ENCODE data around the gene MAD1L1. TPM values are rescaled to one million over a fixed set of nuclear protein-coding genes. Genes with fewer than 3 reads are reported as not detected.
A peak's percentile ranks its signal among the peaks of the same experiment; 100 is the strongest.

MAD1L1 gene
- polyA plus RNA-seq, 4 donors = 12.3 to 21.7 (median 18.1) TPM

GRCh38 chr7:2122651-2123050 is 110.1 kb downstream of the MAD1L1 start:
- 91 to 94% (median 93%) methylated on average over 16 of the region's 16 CpGs for WGBS, 3 donors
- no peaks in the 10 kb centered on the region for H3K27me3 ChIP-seq (ENCODE audit: control insufficient read depth in 3 of 3, insufficient read depth in 3 of 3, low read length in 3 of 3)
- H3K27ac ChIP-seq (ENCODE audit: low read depth in 1 of 3, low read length in 2 of 3) = no peak overlapping the region
- peaks cover 0 to 56% (median 0%) of the 10 kb centered on the region in 3 donors for H3K36me3 ChIP-seq (ENCODE audit: control insufficient read depth in 3 of 3, insufficient read depth in 2 of 3, low read depth in 1 of 3, low read length in 3 of 3)
- DNase-seq (no peak), FAIRE-seq (no peak)
- no peaks in the 10 kb centered on the region for H3K4me1 ChIP-seq (ENCODE audit: control insufficient read depth in 3 of 3, insufficient read depth in 2 of 3, low read depth in 1 of 3, low read length in 2 of 3)
- H3K9me3 ChIP-seq (ENCODE audit: control insufficient read depth in 2 of 2, insufficient read depth in 1 of 2, low read depth in 1 of 2, low read length in 1 of 2) = no peaks in the 10 kb centered on the region
- no peak overlapping the region for H3K4me3 ChIP-seq (ENCODE audit: low read depth in 1 of 3, low read length in 3 of 3)

DNA sequence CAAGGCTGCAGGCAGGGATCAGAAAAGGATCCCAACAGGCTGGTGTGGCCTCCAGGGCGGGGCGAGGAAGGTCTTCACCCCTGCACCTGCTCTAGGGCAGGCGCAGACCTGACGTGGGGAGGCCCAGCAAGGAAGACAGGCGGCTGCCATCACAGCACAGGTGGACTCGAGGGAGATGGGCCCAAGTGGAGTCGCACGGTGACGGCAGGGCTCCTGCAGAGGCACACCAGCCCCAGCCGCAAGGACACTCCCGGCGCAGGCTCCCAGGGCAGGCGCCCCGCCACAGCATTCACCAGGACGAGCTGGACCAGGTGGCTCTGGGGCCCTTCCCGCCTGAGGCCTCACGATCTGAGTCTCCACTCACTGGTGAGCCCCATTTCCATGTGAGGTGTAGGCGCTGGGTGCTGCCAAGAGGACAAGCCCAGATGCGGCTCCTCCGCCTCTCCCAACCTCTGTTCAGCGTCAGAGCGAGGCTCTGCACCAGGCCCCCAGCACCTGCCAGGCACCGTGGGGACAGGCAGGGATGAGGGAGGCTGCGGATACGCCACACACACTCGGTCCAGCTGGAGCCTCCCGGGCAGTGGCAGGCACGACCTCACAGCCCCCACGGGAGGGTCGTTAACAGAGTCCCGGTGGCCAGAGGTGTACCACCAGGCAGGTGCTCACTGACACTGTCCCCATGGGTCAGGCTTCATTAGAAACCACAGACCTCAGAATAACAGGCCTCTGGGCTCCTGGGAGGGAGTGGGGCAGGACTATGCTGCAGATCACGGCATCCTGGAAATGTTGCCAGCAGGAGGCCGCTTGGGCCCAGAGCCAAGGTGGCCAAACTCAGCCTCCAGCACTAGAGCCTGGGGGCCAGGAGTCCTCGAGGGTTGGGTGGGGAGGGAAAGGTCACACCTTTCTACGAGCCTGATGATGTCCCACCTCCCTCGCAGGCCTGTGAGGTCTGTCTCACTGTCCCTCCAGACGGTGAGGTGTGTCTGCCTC is 111.6 kb downstream of the MAD1L1 start:
- no peak overlapping the region for H3K4me3 ChIP-seq (ENCODE audit: low read depth in 1 of 3, low read length in 3 of 3)
- H3K9me3 ChIP-seq (ENCODE audit: control insufficient read depth in 2 of 2, insufficient read depth in 1 of 2, low read depth in 1 of 2, low read length in 1 of 2) = no peaks in the 10 kb centered on the region
- H3K4me1 ChIP-seq (ENCODE audit: control insufficient read depth in 3 of 3, insufficient read depth in 2 of 3, low read depth in 1 of 3, low read length in 2 of 3) = peaks cover 0 to 3% (median 0%) of the 10 kb centered on the region in 3 donors
- no peaks in the 10 kb centered on the region for H3K27me3 ChIP-seq (ENCODE audit: control insufficient read depth in 3 of 3, insufficient read depth in 3 of 3, low read length in 3 of 3)
- FAIRE-seq (no peak), DNase-seq (no peak)
- no peak overlapping the region for H3K27ac ChIP-seq (ENCODE audit: low read depth in 1 of 3, low read length in 2 of 3)
- WGBS, 3 donors = 87 to 94% (median 89%) methylated on average over 33 to 37 of the region's 37 CpGs
- peaks cover 0 to 48% (median 0%) of the 10 kb centered on the region in 3 donors for H3K36me3 ChIP-seq (ENCODE audit: control insufficient read depth in 3 of 3, insufficient read depth in 2 of 3, low read depth in 1 of 3, low read length in 3 of 3)

DNA sequence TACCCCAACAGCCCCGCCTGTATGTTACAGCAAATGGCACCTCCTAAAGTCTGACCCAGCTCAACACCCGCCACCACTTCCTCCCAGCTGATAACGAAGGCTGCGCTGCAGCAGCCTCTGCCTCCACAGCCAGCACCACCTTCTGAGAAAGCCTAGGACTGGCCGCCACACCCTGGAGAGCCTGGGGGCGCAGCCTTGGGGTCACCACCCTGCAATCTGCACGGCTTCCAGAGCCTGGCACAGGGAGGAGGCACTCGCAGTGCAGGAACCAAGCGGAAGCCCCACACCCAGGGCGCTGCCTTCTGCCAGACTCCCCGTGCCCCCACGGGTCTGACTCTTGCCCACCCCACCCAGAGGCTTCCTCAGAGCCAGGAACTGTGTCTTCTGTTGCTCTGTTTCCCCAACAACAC is 112.5 kb downstream of the MAD1L1 start:
- Histone ChIP-seq H3K4me3 (ENCODE audit: low read depth in 1 of 3, low read length in 3 of 3) (no peak overlapping the region), H3K27ac (ENCODE audit: low read depth in 1 of 3, low read length in 2 of 3) (no peak overlapping the region), H3K4me1 (ENCODE audit: control insufficient read depth in 3 of 3, insufficient read depth in 2 of 3, low read depth in 1 of 3, low read length in 2 of 3) (peaks cover 0 to 7% (median 0%) of the 10 kb centered on the region in 3 donors), H3K27me3 (ENCODE audit: control insufficient read depth in 3 of 3, insufficient read depth in 3 of 3, low read length in 3 of 3) (no peaks in the 10 kb centered on the region), H3K9me3 (ENCODE audit: control insufficient read depth in 2 of 2, insufficient read depth in 1 of 2, low read depth in 1 of 2, low read length in 1 of 2) (peaks cover 0 to 6% of the 10 kb centered on the region in 2 donors), H3K36me3 (ENCODE audit: control insufficient read depth in 3 of 3, insufficient read depth in 2 of 3, low read depth in 1 of 3, low read length in 3 of 3) (peaks cover 0 to 48% (median 0%) of the 10 kb centered on the region in 3 donors)
- DNase-seq (peak in 1 of 2 donors; percentile 27), FAIRE-seq (no peak)
- WGBS, 3 donors = 65 to 92% (median 75%) methylated on average over 12 of the region's 12 CpGs

GRCh38 chr7:2118630-2119190 is 114.0 kb downstream of the MAD1L1 start:
- DNase-seq = no peak
- Histone ChIP-seq H3K27ac (ENCODE audit: low read depth in 1 of 3, low read length in 2 of 3) (no peak overlapping the region), H3K4me1 (ENCODE audit: control insufficient read depth in 3 of 3, insufficient read depth in 2 of 3, low read depth in 1 of 3, low read length in 2 of 3) (peaks cover 0 to 7% (median 0%) of the 10 kb centered on the region in 3 donors), H3K4me3 (ENCODE audit: low read depth in 1 of 3, low read length in 3 of 3) (no peak overlapping the region), H3K27me3 (ENCODE audit: control insufficient read depth in 3 of 3, insufficient read depth in 3 of 3, low read length in 3 of 3) (no peaks in the 10 kb centered on the region), H3K9me3 (ENCODE audit: control insufficient read depth in 2 of 2, insufficient read depth in 1 of 2, low read depth in 1 of 2, low read length in 1 of 2) (peaks cover 0 to 21% of the 10 kb centered on the region in 2 donors), H3K36me3 (ENCODE audit: control insufficient read depth in 3 of 3, insufficient read depth in 2 of 3, low read depth in 1 of 3, low read length in 3 of 3) (peaks cover 0 to 49% (median 0%) of the 10 kb centered on the region in 3 donors)
- WGBS, 3 donors = 90 to 94% (median 92%) methylated on average over 25 of the region's 25 CpGs
- no peak for FAIRE-seq

- H3K27me3 ChIP-seq (ENCODE audit: control insufficient read depth in 3 of 3, insufficient read depth in 3 of 3, low read length in 3 of 3) = no peaks in the 10 kb centered on the region
- H3K9me3 ChIP-seq (ENCODE audit: control insufficient read depth in 2 of 2, insufficient read depth in 1 of 2, low read depth in 1 of 2, low read length in 1 of 2) = peaks cover 0 to 24% of the 10 kb centered on the region in 2 donors
- H3K36me3 ChIP-seq (ENCODE audit: control insufficient read depth in 3 of 3, insufficient read depth in 2 of 3, low read depth in 1 of 3, low read length in 3 of 3) = peaks cover 0 to 46% (median 0%) of the 10 kb centered on the region in 3 donors
- H3K4me3 ChIP-seq (ENCODE audit: low read depth in 1 of 3, low read length in 3 of 3) = no peak overlapping the region
- 91 to 94% (median 92%) methylated on average over 10 to 11 of the region's 11 CpGs for WGBS, 3 donors
- FAIRE-seq (no peak), DNase-seq (no peak)
- peaks cover 0 to 7% (median 0%) of the 10 kb centered on the region in 3 donors for H3K4me1 ChIP-seq (ENCODE audit: control insufficient read depth in 3 of 3, insufficient read depth in 2 of 3, low read depth in 1 of 3, low read length in 2 of 3)
- H3K27ac ChIP-seq (ENCODE audit: low read depth in 1 of 3, low read length in 2 of 3) = no peak overlapping the region
Measured at GRCh38 chr7:2118056-2118455, 114.7 kb downstream of the MAD1L1 start.

DNA sequence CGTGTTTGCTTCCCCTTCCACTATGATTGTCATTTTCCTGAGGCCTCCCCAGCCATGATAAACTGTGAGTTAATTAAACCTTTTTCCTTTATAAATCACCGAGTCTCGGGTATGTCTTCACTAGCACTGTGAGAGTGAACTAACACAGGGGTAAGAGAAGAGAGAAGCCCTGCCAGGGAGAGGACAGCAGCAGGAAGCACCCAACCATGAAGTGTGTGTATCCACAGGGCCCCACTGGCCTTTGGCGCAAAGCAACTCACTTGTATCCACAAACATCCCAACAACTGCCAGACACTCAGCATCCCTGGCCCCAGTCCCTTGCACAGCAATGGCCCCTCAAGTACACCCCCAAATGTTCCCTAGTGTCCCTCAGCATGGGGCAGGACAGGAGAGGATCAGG is 115.1 kb downstream of the MAD1L1 start:
- DNase-seq = no peak
- Histone ChIP-seq H3K9me3 (ENCODE audit: control insufficient read depth in 2 of 2, insufficient read depth in 1 of 2, low read depth in 1 of 2, low read length in 1 of 2) (peaks cover 0 to 28% of the 10 kb centered on the region in 2 donors), H3K4me3 (ENCODE audit: low read depth in 1 of 3, low read length in 3 of 3) (no peak overlapping the region), H3K36me3 (ENCODE audit: control insufficient read depth in 3 of 3, insufficient read depth in 2 of 3, low read depth in 1 of 3, low read length in 3 of 3) (peaks cover 0 to 45% (median 0%) of the 10 kb centered on the region in 3 donors), H3K4me1 (ENCODE audit: control insufficient read depth in 3 of 3, insufficient read depth in 2 of 3, low read depth in 1 of 3, low read length in 2 of 3) (peaks cover 0 to 7% (median 0%) of the 10 kb centered on the region in 3 donors), H3K27ac (ENCODE audit: low read depth in 1 of 3, low read length in 2 of 3) (no peak overlapping the region), H3K27me3 (ENCODE audit: control insufficient read depth in 3 of 3, insufficient read depth in 3 of 3, low read length in 3 of 3) (no peaks in the 10 kb centered on the region)
- 87 to 91% (median 91%) methylated on average over 4 of the region's 4 CpGs for WGBS, 3 donors
- no peak for FAIRE-seq

- Histone ChIP-seq H3K27ac (ENCODE audit: low read depth in 1 of 3, low read length in 2 of 3) (no peak overlapping the region), H3K36me3 (ENCODE audit: control insufficient read depth in 3 of 3, insufficient read depth in 2 of 3, low read depth in 1 of 3, low read length in 3 of 3) (peaks cover 0 to 45% (median 0%) of the 10 kb centered on the region in 3 donors), H3K4me3 (ENCODE audit: low read depth in 1 of 3, low read length in 3 of 3) (no peak overlapping the region), H3K4me1 (ENCODE audit: control insufficient read depth in 3 of 3, insufficient read depth in 2 of 3, low read depth in 1 of 3, low read length in 2 of 3) (peaks cover 0 to 7% (median 0%) of the 10 kb centered on the region in 3 donors), H3K9me3 (ENCODE audit: control insufficient read depth in 2 of 2, insufficient read depth in 1 of 2, low read depth in 1 of 2, low read length in 1 of 2) (peaks cover 0 to 34% of the 10 kb centered on the region in 2 donors), H3K27me3 (ENCODE audit: control insufficient read depth in 3 of 3, insufficient read depth in 3 of 3, low read length in 3 of 3) (no peaks in the 10 kb centered on the region)
- FAIRE-seq (no peak), DNase-seq (no peak)
- WGBS, 3 donors = 58 to 72% (median 71%) methylated on average over 9 to 11 of the region's 11 CpGs
Measured at GRCh38 chr7:2116989-2117591, 115.7 kb downstream of the MAD1L1 start.

DNA sequence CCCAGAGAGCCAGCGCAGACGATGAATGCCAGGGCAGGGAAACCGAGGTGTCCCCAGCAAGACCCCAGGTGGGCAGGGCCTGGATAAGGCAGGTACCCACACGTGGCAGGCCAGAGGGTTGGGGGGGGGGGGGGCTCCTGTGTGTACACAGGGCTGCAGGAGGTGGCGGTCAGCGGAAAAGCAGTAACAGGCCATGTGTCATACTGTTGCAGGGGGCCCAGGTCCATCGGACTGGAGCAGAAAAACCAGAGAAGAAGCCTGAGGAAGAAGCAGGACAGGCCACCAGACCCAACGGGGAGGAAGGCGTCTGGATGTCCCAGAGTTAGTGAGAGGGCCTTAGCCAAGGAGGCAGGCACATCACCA is 116.3 kb downstream of the MAD1L1 start:
- FAIRE-seq (no peak), DNase-seq (no peak)
- Histone ChIP-seq H3K4me3 (ENCODE audit: low read depth in 1 of 3, low read length in 3 of 3) (no peak overlapping the region), H3K4me1 (ENCODE audit: control insufficient read depth in 3 of 3, insufficient read depth in 2 of 3, low read depth in 1 of 3, low read length in 2 of 3) (peaks cover 0 to 9% (median 2%) of the 10 kb centered on the region in 3 donors), H3K27me3 (ENCODE audit: control insufficient read depth in 3 of 3, insufficient read depth in 3 of 3, low read length in 3 of 3) (no peaks in the 10 kb centered on the region), H3K36me3 (ENCODE audit: control insufficient read depth in 3 of 3, insufficient read depth in 2 of 3, low read depth in 1 of 3, low read length in 3 of 3) (peaks cover 0 to 43% (median 0%) of the 10 kb centered on the region in 3 donors), H3K9me3 (ENCODE audit: control insufficient read depth in 2 of 2, insufficient read depth in 1 of 2, low read depth in 1 of 2, low read length in 1 of 2) (peaks cover 0 to 39% of the 10 kb centered on the region in 2 donors), H3K27ac (ENCODE audit: low read depth in 1 of 3, low read length in 2 of 3) (peak overlapping the region in 1 of 3 donors; percentile 33)
- 80 to 87% (median 84%) methylated on average over 9 of the region's 9 CpGs for WGBS, 3 donors
